ENCODE data around the gene ZNF431. TPM values are rescaled to one million over a fixed set of nuclear protein-coding genes. Genes with fewer than 3 reads are reported as not detected.
A peak's percentile ranks its signal among the peaks of the same experiment; 100 is the strongest.

Gene ZNF431
- total and polyA plus RNA-seq, 2 experiments from 2014 or later: 18.0 to 47.5 TPM

- Histone ChIP-seq H3K9me2 (ENCODE audit: insufficient read depth) (no peaks in the 10 kb centered on the region), H3K36me3 (ENCODE audit: insufficient read depth) (peaks cover 42% of the 10 kb centered on the region), H3K27me3 (ENCODE audit: insufficient read depth) (no peaks in the 10 kb centered on the region), H3K4me1 (ENCODE audit: insufficient read depth) (0 out of 2 replicates have a peak, but pooled peaks cover 3% of the 10 kb centered on the region), H4K20me1 (replicated peaks; ENCODE audit: insufficient read depth) (no peaks in the 10 kb centered on the region), H3K27ac (ENCODE audit: low read depth) (peak overlapping the region; percentile 86; the same call in 1 of the 2 replicates), H3K4me2 (peak overlapping the region; percentile 77), H3K79me2 (replicated peaks; ENCODE audit: insufficient read depth) (peaks cover 59% of the 10 kb centered on the region), H3K4me3 (peak overlapping the region; percentile 85; the same call in 1 of the 2 replicates), H3F3A (replicated peaks; ENCODE audit: low read depth) (no peaks in the 10 kb centered on the region), H2AFZ (no peak overlapping the region)
- Mint-ChIP-seq H3K4me3 (peak overlapping the region; percentile 100), H3K27ac (peak overlapping the region; percentile 56; the same call in 1 of the 2 replicates), H3K4me1 (peaks cover 8% of the 10 kb centered on the region), H3K36me3 (ENCODE audit: low read depth) (peaks cover 61% of the 10 kb centered on the region), H3K9me3 (peaks cover 31% of the 10 kb centered on the region), H3K27me3 (ENCODE audit: insufficient read depth, low read depth, poor library complexity) (peaks cover 10% of the 10 kb centered on the region)
- DNase-seq (ENCODE audit: low spot score) (no peak), ATAC-seq (no peak)
- no peak for TF ChIP-seq ETS1 (IDR thresholded peaks at IDR 0.05)
- TF ChIP-seq JUNB (IDR thresholded peaks at IDR 0.05; ENCODE audit: unreplicated experiment): no peak
- TF ChIP-seq STAT1 (IDR thresholded peaks at IDR 0.05; ENCODE audit: unreplicated experiment): no peak
- TF ChIP-seq ZNF462 (CRISPR knock-in tag; IDR thresholded peaks at IDR 0.05): no peak
- TF ChIP-seq CREB1 (CRISPR knock-in tag; IDR thresholded peaks at IDR 0.05; ENCODE audit: low read depth): no peak
- TF ChIP-seq EZH2phosphoT487 (IDR thresholded peaks at IDR 0.05; ENCODE audit: unreplicated experiment): no peak
- no peak for TF ChIP-seq NANOG (IDR thresholded peaks at IDR 0.05; ENCODE audit: borderline replicate concordance)
- no peak for TF ChIP-seq POLR2AphosphoS5 (IDR thresholded peaks at IDR 0.05; ENCODE audit: low read depth)
- TF ChIP-seq CTCF (conservative IDR thresholded peaks at IDR 0.05; ENCODE audit: low read depth in 2 of 2): no peak
- no peak for TF ChIP-seq ZNF331 (CRISPR knock-in tag; IDR thresholded peaks at IDR 0.05; ENCODE audit: low read depth)
These were observed 1.6 kb downstream of the ZNF431 start for GRCh38 chr19:21143428-21143827.
